GM12878 (cell line): ENCODE measurements around the gene PCDH15. TPM values are rescaled to one million over a fixed set of nuclear protein-coding genes. Genes with fewer than 3 reads are reported as not detected.

ENCODE experiments used
- ATAC-seq: fragments of 200-7000 bp; cut with Tn5 transposase; 3 replicates; pipeline ENCODE4 v1.9.1; 2020; ENCODE audit warnings: mild to moderate bottlenecking, moderate library complexity
- BruUV-seq: library from RNA; stranded (reverse); fragments of 400-500 nt; replicated peaks from 2 replicates; lab custom pipeline; 2021; lab: Mats Ljungman, UMichigan
- CTCF ChIA-PET: fragments of 300-600 bp; sonication (Branson Sonifier 250); formaldehyde crosslinking; extraction: SDS; loops from one replicate; lab custom pipeline; 2021; ENCODE audit warnings: inconsistent platforms; lab: Yijun Ruan, JAX
- POLR2A ChIA-PET: fragments of 350-600 bp; formaldehyde crosslinking; extraction: SDS; loops from one replicate; lab custom pipeline; 2021; ENCODE audit warnings: inconsistent platforms; lab: Charles Lee
- RAD21 ChIA-PET: fragments of 300-600 bp; sonication (Branson Sonifier 250); formaldehyde crosslinking; loops from one replicate; lab custom pipeline; 2023; ENCODE audit warnings: antibody characterized with exemption; ENCODE audit not compliant: unreplicated experiment; lab: Charles Lee
- SMC1A ChIA-PET: fragments of 300-600 bp; sonication (Branson Sonifier 250); formaldehyde crosslinking; loops from one replicate; lab custom pipeline; 2023; ENCODE audit not compliant: unreplicated experiment, uncharacterized antibody; lab: Charles Lee
- DNase-seq: peaks from one replicate; pipeline ENCODE4 v3.0.0-alpha.2; 2011; ENCODE audit warnings: low read depth, low spot score
- FAIRE-seq: peaks from 3 replicates; lab custom pipeline; 2011; peaks lifted over from hg19 to GRCh38; lab: Jason Lieb, UNC
- H2AFZ ChIP-seq: 2 replicates; pipeline ENCODE4 v1.6.0; 2011; ENCODE audit warnings: low read depth, low read length, control low read depth; ENCODE audit not compliant: control insufficient read depth
- H3K27ac ChIP-seq: 2 replicates; pipeline ENCODE4 v1.5.1; 2011; ENCODE audit warnings: control low read depth; ENCODE audit not compliant: control insufficient read depth, insufficient read depth
- H3K27me3 ChIP-seq, 2 experiments: replicated peaks in 1 of 2; 2 replicates each; pipeline versions ENCODE4 v1.6.0 to v1.6.1; 2011; ENCODE audit warnings: low read length in 1 of 2; ENCODE audit not compliant: control insufficient read depth in 2 of 2, insufficient read depth in 2 of 2
- H3K36me3 ChIP-seq, 2 experiments: 2 replicates each; pipeline ENCODE4 v1.5.1; 2011; ENCODE audit warnings: low read length in 1 of 2; ENCODE audit not compliant: control insufficient read depth in 2 of 2, insufficient read depth in 2 of 2
- H3K4me1 ChIP-seq: 2 replicates; pipeline ENCODE4 v1.6.1; 2011; ENCODE audit warnings: mild to moderate bottlenecking, low read length, moderate library complexity, mixed read lengths; ENCODE audit not compliant: control insufficient read depth, insufficient read depth
- H3K4me2 ChIP-seq: 2 replicates; pipeline ENCODE4 v1.6.0; 2011; ENCODE audit warnings: control low read depth; ENCODE audit not compliant: control insufficient read depth, insufficient read depth
- H3K4me3 ChIP-seq: fragments of 200-600 bp; sonication (generic); 2 replicates; pipeline ENCODE4 v1.5.1; 2016
- H3K79me2 ChIP-seq: 2 replicates; pipeline ENCODE4 v1.6.0; 2011; ENCODE audit warnings: low read length; ENCODE audit not compliant: control insufficient read depth, insufficient read depth
- H3K9ac ChIP-seq: 2 replicates; pipeline ENCODE4 v1.8.0; 2011; ENCODE audit warnings: low read length, control low read depth, mixed read lengths; ENCODE audit not compliant: control insufficient read depth, insufficient read depth
- H3K9me3 ChIP-seq: replicated peaks from 3 replicates; pipeline ENCODE4 v1.5.1; 2011; ENCODE audit warnings: mild to moderate bottlenecking, low read length; ENCODE audit not compliant: control insufficient read depth, insufficient read depth
- H4K20me1 ChIP-seq: 2 replicates; pipeline ENCODE4 v1.6.0; 2011; ENCODE audit not compliant: control insufficient read depth, insufficient read depth
- BCL11A ChIP-seq: IDR thresholded peaks from 2 replicates; pipeline ENCODE4 v1.6.1; 2011; ENCODE audit warnings: low read depth, low read length
- FOXK2 ChIP-seq: fragments of 450-650 bp; IDR thresholded peaks from 2 replicates; pipeline ENCODE4 v1.6.1; 2017; ENCODE audit warnings: mild to moderate bottlenecking, moderate library complexity
- GATAD2B ChIP-seq: fragments of 450-650 bp; conservative IDR thresholded peaks from 2 replicates; pipeline ENCODE4 v1.6.1; 2017; ENCODE audit warnings: low read depth, mild to moderate bottlenecking, moderate library complexity
- LARP7 ChIP-seq: fragments of 450-650 bp; IDR thresholded peaks from 2 replicates; pipeline ENCODE4 v1.6.1; 2017; ENCODE audit warnings: mild to moderate bottlenecking
- MYC ChIP-seq: IDR thresholded peaks from 2 replicates; pipeline ENCODE4 v1.6.1; 2011; ENCODE audit warnings: mild to moderate bottlenecking, low read length, moderate library complexity, inconsistent platforms; ENCODE audit not compliant: insufficient read depth, insufficient replicate concordance, insufficient read length, severe bottlenecking
- NR2C2 ChIP-seq: IDR thresholded peaks from 2 replicates; pipeline ENCODE4 v1.6.1; 2011; ENCODE audit warnings: borderline replicate concordance, low read depth; ENCODE audit not compliant: control insufficient read depth, insufficient read length
- POLR2A ChIP-seq: IDR thresholded peaks from 2 replicates; pipeline ENCODE4 v1.6.1; 2011; ENCODE audit warnings: low read depth, mild to moderate bottlenecking, low read length
- RB1 ChIP-seq: fragments of 450-650 bp; formaldehyde crosslinking; IDR thresholded peaks from 2 replicates; pipeline ENCODE4 v1.6.1; 2017; ENCODE audit warnings: mild to moderate bottlenecking, borderline replicate concordance
- SRF ChIP-seq, 2 experiments: IDR thresholded peaks; 2 replicates each; pipeline ENCODE4 v1.6.1; 2011; ENCODE audit warnings: low read depth in 2 of 2, low read length in 2 of 2, mild to moderate bottlenecking in 1 of 2, moderate library complexity in 1 of 2
- TARDBP ChIP-seq: IDR thresholded peaks from 2 replicates; pipeline ENCODE4 v1.6.1; 2016; ENCODE audit warnings: borderline replicate concordance
- ZNF217 ChIP-seq: fragments of 450-650 bp; IDR thresholded peaks from 2 replicates; pipeline ENCODE4 v1.6.1; 2017; ENCODE audit warnings: antibody characterized with exemption, mild to moderate bottlenecking
- ZNF622 ChIP-seq: fragments of 450-650 bp; IDR thresholded peaks from 2 replicates; pipeline ENCODE4 v1.6.1; 2017; ENCODE audit warnings: mild to moderate bottlenecking, inconsistent platforms
- WGBS: methylation state at CpG from one replicate; pipeline ENCODE4 v1.1.6; 2016; ENCODE audit warnings: low lambda C conversion rate; ENCODE audit not compliant: insufficient replicate concordance, insufficient coverage; ENCODE audit errors: missing lambda C conversion rate; 5-methylcytosine and 5-hydroxymethylcytosine counted together
- in situ Hi-C: fragments of 300-500 bp; cut with MboI; formaldehyde crosslinking; loops from 9 replicates; pipeline ENCODE4 v1.14.3; 2018; ENCODE audit warnings: mixed read lengths
- intact Hi-C: fragments of 100-400 bp; cut with micrococcal nuclease; formaldehyde crosslinking; loops from one replicate; pipeline ENCODE4 v1.14.2; 2022; ENCODE audit not compliant: unreplicated experiment
- polyA plus RNA-seq, 11 experiments: library from polyadenylated mRNA; depleted of rRNA in 4 of 11; unstranded in 6 of 11; stranded (reverse) in 5 of 11; fragments of >200 nt; fragmentation: Nextera tagmentation in 4 of 11; fragmentation: Illumina TruSeq in 1 of 11; extraction: Ambion mirVana in 4 of 11; extraction: Trizol in 1 of 11; gene quantifications; 1 replicate in 1 of 11; 2 replicates in 10 of 11; pipeline versions ENCODE4 v1.2.1 to v1.2.3, GENCODE V29; 2011 to 2016; ENCODE audit warnings: inconsistent platforms in 2 of 11, missing spikeins in 2 of 11, low read depth in 1 of 11
- total RNA-seq, 4 experiments: library from RNA; depleted of rRNA in 3 of 4; stranded (reverse); fragments of >200 nt in 3 of 4; fragmentation: Illumina TruSeq in 1 of 4; extraction: Trizol in 1 of 4; gene quantifications; 2 replicates each; pipeline versions ENCODE4 v1.2.1 to v1.2.3, GENCODE V29; 2013 to 2021
- TF ChIP-seq, protein P1 (sequence below): IDR thresholded peaks from 2 replicates; pipeline ENCODE4 v1.6.1; 2012; ENCODE audit warnings: low read depth, low read length, improper control_type of control experiment
- TF ChIP-seq, protein P2 (sequence below): IDR thresholded peaks from 2 replicates; pipeline ENCODE4 v1.6.1; 2011; ENCODE audit warnings: low read depth, low read length, improper control_type of control experiment, borderline replicate concordance
- TF ChIP-seq, protein P3 (sequence below): fragments of 450-650 bp; IDR thresholded peaks from 2 replicates; pipeline ENCODE4 v1.6.1; 2018; ENCODE audit warnings: borderline replicate concordance, mild to moderate bottlenecking; ENCODE audit not compliant: partially characterized antibody

The PCDH15 gene
- total and polyA plus RNA-seq, 10 of the 15 experiments (the other 5 are each of a cell fraction or from before 2014, with no cell fraction given), result 0.03 to 0.52 (median 0.07) TPM; not detected in 6

DNA sequence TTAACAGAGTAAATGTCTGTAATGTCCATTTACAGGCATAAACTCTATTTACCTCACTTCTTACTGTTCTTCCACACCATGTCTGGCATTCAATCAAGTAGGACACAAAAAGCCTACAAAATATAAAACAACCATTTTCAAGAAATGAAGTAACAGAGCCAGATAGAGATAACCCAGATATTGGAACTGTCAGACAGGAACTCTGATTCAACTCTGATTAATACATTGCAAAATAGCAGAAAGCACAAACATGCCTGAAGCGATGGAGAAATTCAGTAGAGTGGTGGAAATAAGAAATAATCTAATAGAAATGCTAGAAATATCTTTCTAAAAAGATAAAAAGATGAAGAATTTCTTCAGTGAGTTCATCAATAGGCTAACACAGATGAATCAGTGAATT is 964.4 kb downstream of the PCDH15 start:
- FAIRE-seq, result no peak
- Histone ChIP-seq H3K4me3 (no peak overlapping the region), H3K9me3 (no peaks in the 10 kb centered on the region), H3K79me2 (no peaks in the 10 kb centered on the region), H3K27ac (no peak overlapping the region), H2AFZ (no peak overlapping the region), H3K4me2 (no peak overlapping the region), H3K4me1 (no peaks in the 10 kb centered on the region), H3K27me3 (no peaks in the 10 kb centered on the region; a peak in 1 of 4 replicates), H3K36me3 (no peaks in the 10 kb centered on the region), H3K9ac (no peak overlapping the region), H4K20me1 (no peaks in the 10 kb centered on the region)
- intact Hi-C loops (loop anchor here (10.0 kb wide), 1 partner anchor 952 kb away; no protein-coding TSS in a partner anchor), in situ Hi-C loops (no loop called here)
- ChIA-PET RAD21 (interaction anchor here (0.9 kb wide), 1 partner anchor 10 kb away, joined by 3 read pairs; no protein-coding TSS in a partner anchor), SMC1A (interaction anchor here (2.8 kb wide), 1 partner anchor 8 kb away, joined by 10 read pairs; no protein-coding TSS in a partner anchor), POLR2A (no interaction called here), CTCF (interaction anchor here (1.0 to 1.6 kb wide), 2 partner anchors 15 to 566 kb away, joined by 3 to 4 read pairs; no protein-coding TSS in a partner anchor)
- no peak for ATAC-seq
- TF ChIP-seq TARDBP, result no peak
- no peak for TF ChIP-seq BCL11A
- no peak for TF ChIP-seq POLR2A
- TF ChIP-seq GATAD2B, result no peak
- no peak for TF ChIP-seq ZNF217
- TF ChIP-seq ZNF622, result no peak
- no peak for TF ChIP-seq LARP7
- TF ChIP-seq NR2C2, result no peak
- TF ChIP-seq RB1, result no peak
- no peak for TF ChIP-seq MYC
- TF ChIP-seq FOXK2, result no peak
- TF ChIP-seq, protein P1, sequence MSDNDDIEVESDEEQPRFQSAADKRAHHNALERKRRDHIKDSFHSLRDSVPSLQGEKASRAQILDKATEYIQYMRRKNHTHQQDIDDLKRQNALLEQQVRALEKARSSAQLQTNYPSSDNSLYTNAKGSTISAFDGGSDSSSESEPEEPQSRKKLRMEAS, result no peak
- TF ChIP-seq, protein P2, sequence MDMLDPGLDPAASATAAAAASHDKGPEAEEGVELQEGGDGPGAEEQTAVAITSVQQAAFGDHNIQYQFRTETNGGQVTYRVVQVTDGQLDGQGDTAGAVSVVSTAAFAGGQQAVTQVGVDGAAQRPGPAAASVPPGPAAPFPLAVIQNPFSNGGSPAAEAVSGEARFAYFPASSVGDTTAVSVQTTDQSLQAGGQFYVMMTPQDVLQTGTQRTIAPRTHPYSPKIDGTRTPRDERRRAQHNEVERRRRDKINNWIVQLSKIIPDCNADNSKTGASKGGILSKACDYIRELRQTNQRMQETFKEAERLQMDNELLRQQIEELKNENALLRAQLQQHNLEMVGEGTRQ, result no peak
- TF ChIP-seq, protein P3, sequence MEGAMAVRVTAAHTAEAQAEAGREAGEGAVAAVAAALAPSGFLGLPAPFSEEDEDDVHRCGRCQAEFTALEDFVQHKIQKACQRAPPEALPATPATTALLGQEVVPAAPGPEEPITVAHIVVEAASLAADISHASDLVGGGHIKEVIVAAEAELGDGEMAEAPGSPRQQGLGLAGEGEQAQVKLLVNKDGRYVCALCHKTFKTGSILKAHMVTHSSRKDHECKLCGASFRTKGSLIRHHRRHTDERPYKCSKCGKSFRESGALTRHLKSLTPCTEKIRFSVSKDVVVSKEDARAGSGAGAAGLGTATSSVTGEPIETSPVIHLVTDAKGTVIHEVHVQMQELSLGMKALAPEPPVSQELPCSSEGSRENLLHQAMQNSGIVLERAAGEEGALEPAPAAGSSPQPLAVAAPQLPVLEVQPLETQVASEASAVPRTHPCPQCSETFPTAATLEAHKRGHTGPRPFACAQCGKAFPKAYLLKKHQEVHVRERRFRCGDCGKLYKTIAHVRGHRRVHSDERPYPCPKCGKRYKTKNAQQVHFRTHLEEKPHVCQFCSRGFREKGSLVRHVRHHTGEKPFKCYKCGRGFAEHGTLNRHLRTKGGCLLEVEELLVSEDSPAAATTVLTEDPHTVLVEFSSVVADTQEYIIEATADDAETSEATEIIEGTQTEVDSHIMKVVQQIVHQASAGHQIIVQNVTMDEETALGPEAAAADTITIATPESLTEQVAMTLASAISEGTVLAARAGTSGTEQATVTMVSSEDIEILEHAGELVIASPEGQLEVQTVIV, result no peak
- no peak for TF ChIP-seq SRF (IDR thresholded peaks at IDR 0.05; ENCODE audit: low read depth in 2 of 2, low read length in 2 of 2)
- 0% methylated on average over 1 of the region's 1 CpG for WGBS
- no peak for DNase-seq
- BruUV-seq, result no TSS peak
